HPDE6-E6E7 (cell line): Measurements from ENCODE around the gene ARHGAP21.
"Not testable (repeated sequence)": the region's sequence is repeated elsewhere in the genome, so short reads cannot be mapped to it uniquely, and the experiment has no call there.

Source experiments
- DNase-seq: peaks from one replicate; pipeline ENCODE4 v3.0.0; 2011; ENCODE audit warnings: missing footprints; ENCODE audit errors: extremely low spot score

ARHGAP21 gene

DNA sequence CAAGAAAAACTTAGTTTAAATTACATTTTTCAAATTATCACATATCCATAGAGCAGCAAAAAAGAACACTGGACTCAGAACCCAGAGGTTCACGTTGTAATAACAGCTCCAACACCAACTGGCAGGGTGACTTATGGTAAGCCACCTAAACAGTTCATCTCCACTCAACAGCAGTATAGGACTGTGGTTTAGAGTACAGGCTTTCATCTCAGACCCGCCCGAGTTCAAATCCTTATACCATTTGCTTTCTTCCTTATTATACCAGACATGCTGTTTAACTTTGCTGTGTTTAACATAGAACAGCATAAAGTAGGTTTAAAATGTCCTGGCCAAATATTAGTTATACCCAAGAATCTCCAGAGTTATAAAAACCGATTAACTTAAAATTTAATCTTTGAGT is 97.9 kb downstream of the ARHGAP21 start:
- no peak for DNase-seq

DNA sequence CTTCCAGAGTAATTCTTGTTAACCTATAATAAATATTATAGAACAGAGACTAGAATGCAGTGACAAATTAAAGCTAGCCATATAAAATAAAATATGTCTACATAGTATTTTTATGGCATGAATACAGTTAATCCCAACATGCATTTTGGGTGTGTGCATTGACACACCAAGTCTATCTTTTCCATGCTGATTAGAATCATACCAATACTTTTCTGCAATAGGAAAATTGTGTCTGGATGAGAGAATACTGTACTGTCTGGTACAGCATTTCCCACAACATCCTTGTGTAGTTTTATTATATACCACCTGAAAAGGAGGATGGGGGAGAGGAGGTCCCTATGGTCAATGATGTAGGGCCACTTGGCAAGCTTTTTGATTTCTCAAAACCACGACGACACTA is 100.3 kb downstream of the ARHGAP21 start:
- no peak for DNase-seq

DNA sequence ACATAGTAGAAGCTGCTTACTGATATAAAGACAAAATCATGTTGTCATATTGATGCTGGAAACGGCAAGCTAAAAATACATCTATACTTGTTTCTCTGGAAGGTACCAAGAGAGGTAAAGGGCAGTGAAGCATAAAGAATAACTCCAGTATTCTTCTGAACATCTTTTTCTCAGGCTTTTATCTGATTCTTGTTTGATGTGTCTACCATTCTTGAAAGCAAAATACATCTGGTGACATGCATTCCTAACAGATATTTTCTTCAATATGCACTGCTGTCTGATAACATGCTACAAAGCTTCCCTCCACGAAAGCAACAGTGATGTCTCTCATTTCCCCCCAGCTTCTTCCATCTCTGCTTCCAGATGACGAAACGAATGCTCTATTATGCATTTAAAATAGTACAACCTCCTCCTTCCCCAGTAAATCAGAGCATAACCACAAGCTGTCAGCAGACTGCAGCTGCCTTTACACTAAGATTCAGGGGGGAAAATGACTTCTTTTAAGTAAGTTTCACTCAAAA is 100.8 kb downstream of the ARHGAP21 start:
- no peak for DNase-seq

DNA sequence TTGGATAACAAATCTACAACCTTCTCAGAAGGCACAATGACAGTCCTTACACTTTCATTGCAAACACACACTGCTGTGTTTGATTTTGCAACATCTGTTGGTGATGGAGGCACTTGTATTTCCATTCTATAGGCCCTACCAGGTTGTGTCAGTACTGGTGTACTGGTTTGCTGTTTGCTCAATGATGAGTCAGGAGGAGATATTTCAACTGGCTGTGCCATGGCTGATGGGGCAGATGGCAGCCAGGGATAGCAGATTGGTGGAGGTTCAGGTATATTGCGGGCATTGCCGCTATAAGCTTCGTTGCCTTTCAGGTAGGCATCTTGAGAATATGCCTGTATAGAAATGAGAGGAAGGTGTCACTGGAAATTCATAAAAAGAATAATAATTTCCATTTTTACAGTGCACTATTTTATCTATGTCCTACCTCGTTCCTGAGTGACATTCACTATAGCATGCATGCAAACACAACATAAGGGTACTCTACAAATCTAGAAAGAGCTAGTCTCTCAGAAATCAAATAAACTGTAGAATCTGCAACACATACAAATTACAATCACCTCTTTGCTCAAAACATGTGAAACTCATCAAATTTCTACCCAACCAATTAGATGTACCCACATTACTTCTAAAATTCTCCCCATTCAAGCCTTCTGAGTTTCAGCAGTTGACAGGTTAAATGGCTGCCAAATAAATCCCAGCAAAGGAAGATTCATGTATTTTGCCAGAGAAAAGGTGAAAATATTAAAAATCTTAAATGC is 102.5 kb downstream of the ARHGAP21 start:
- not testable (repeated sequence) for DNase-seq

DNA sequence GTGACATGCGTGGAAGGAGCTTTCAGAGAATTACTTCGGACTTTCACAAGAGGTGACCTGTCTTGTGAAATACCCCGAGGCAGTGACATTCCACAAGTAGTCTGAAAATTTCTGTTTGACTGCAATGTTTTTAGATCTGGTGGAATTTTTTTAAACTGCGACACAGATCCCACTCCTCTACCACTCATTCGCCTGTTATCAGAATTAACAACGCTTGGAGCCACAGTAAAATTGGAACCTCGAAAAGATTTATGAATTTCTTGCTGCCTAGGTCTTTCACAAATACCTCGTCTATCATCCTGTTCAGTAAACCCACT is 103.7 kb downstream of the ARHGAP21 start:
- not testable (repeated sequence) for DNase-seq

DNA sequence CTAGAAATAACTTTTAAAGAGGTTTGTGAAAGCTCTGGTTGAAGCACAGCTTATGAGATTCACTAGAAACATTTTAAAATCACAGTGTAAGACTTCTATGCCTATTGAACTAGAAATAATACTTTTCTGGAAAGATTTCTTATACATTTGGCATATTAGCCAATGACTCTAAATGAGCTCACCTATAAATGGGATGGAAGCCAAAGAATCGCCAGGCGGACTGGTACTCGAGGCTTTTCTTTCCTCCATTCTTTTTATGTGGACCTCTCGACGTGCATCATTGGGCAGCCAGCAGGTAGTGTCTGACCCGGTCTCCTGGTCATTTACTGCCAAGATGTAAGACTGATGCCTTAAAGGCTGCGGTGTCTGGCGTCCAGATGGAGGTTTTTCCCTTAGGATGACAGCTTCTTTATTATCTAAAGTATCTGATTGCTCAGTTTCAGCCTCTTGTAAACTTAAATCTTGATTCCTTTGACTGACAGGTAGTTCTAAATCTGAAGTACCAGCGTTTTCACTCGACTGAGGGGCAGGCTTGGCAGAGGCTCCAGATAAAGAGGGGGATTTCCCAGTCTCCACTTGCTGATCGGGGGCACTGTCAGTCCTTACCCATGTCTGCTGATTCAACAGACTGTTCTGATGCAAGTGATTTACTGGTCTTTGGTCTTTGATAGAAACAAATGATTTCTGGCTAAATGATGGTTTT is 104.2 kb downstream of the ARHGAP21 start:
- not testable (repeated sequence) for DNase-seq

DNA sequence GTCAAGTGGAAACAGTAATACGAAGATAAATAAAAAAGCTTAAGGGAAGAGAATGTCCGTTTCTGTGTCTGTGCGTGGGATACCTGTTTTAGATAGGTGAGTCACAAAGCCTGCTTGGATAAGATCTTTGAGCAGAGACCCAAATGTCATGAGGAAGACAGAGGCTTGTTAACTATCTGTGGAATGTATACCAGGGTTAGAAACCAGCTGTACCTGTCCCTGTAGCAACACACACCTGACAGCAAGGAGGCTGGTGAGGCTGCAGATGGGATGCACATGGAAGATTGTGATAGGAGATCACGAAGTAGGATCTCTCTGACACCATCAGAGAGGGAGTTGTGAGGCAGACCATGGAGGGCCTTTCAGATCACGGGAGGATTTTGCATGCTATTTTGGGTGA is 105.3 kb downstream of the ARHGAP21 start:
- no peak for DNase-seq

DNA sequence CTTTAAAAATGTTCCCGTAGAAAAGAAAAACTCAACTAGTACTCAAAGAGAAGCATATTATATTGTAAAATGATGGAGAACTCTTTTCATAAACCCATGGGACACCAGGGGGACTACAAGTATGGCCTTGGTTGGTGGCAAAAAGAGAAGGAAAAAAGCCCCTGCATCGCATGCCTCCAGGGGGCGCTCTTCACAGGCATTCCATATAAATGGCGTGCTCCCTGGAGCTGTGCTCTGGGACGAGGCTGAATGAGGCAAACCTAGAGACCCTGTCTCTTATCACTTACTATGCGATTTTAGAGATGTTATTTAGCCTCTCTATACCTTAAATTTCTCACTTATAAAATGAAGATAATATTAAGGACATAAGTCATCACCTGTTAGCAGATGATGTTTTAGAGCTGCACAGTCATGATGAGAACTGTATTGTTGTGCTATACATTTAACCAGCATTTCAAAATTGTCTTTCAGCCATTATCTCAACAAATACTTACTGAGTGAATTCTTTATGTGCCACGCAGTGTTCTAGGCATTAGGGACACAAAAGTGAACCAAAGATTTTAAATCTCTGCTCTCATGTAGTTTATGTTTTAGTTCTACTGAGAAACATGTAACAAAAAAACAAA is 105.8 kb downstream of the ARHGAP21 start:
- no peak for DNase-seq

DNA sequence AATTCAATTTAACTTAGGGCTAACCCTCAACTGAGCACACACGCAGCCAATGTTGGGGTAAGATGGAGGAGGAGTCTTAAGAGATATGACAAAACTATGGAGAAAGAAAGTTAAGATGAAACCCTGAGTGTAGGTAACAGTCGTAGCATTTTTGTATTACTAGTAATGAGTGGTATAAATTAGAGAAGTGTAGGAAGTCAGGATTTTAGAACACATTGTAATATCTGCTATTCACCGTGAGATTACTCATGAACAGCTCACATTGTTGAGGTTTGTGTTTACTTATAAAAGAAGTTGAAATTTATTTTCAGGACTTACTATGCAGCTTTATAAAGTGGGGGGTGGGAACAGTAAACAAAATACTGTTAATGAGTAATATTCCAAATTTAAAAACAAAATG is 107.2 kb downstream of the ARHGAP21 start:
- no peak for DNase-seq

DNA sequence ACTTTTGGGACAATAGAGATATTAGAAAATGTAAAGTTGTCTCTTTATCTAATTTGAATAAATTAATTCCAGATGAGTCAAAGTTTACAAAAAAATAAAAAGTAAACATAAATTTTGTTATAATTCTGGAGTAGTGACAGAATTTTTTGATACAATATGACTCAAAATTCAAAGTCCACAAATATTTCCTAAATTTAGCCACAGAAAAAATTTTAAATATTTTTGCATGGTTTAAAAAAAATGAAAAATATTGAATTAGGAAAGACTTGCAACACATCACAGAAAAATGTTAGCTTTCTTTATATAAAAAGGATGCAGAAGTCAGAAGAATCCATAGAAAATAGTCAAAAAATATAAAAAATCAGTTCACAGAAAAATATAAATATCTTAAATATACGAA is 117.7 kb downstream of the ARHGAP21 start:
- no peak for DNase-seq

DNA sequence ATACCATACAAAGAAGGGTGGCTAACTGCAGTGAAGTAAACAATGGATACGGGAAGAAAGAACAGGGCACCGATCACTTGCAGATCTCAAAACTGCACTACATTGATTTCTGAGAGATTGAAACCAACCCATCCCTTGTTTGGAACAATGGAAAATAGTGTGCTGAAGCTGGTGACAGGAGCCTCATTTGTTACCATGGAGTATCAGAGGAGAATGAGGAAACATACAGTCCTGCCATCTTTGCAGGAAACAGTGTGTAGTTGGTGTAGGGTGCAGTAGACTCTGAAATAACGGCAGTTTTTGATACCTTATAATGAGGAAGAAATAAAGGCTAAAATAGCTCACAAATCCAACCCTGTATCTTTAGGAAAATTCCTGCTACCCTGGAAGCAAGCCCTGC is 118.5 kb downstream of the ARHGAP21 start:
- no peak for DNase-seq

DNA sequence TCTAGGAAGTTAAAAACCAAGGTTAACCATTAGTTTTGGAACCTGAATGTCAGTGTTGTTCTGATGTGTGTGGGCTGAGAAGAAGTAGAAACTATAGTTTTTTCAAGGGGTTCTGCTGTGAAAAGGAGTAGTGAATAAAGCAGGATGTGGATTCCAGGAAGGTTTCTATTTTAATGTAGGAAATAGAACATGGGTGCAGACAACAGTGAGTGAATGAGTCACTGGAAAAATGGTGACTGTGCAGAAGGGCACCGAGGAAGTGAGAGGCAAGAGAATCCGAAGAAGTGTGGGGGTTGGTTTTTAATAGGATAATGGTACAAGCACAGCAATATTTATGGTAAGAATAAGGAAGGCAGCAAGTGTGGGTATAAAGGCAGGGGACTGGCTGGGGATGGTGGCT is 120.4 kb downstream of the ARHGAP21 start:
- DNase-seq, result no peak

DNA sequence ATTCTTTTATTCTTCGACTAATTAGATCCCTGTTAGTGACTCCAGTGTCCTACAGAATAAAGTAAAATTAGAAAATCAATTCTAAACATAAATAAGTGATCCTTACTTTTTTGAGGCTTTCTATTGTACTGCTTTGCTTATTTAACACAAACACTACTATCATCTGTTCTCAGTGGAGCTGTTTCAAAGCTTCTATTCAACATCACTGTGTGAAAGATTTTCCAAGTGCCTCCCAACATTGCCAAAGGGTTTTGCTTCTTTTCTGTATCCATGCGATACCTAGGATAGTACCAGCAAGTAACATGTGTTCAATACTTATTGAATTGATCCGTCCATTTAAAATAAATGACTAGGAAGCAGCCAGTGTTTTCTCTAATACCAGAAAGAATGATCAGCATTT is 125.7 kb downstream of the ARHGAP21 start:
- DNase-seq, result no peak

DNA sequence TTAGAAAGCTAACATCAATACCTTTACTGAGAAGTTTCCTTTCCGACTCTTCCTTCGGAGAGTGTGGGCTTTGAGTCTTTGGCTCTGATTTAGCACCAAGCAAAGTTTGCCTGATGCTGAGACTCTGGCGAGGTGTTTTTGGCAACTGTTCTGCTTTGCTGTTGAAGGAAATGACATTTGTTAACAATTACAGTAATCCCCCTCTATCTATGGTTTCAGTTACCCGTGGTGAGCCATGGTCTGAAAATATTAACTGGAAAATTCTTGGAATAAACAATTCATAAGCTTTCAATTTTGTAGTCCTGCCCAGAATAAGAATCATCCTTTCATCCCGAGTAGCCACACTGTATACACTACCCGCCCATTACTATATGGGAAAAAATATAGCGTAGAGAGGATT is 126.3 kb downstream of the ARHGAP21 start:
- DNase-seq, result no peak

DNA sequence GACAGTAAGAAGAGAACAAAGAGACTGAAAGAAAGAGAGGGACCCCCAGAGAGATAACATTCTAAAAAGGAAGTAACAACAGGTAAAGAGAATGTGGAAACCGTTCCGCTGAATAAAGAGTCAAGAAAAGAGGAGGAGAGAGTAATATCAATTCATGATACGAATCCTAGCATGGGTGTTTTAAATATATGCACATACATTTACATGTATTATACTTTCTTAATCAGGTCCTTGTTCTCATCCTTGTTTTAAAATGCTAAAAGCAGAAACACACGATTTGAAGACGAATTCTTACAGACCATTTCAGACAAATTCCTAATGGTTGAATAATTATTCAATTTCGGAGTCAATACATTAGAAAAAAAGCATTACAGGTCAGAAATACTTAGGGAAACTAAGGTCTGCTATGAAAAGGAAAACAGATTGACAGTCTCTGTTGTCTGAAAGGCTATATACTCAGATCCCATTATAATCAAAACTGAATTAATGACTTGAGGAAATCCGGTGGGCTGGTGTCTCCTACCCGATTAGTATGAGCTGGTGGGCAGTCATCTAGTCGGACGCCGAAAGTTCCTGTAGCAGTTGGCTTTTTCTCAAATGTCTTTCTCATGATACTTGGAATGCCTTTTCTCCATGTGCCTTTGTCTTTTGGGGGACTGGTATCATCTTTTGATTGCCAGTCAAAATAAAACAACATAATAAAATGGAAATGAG is 127.3 kb downstream of the ARHGAP21 start:
- DNase-seq, result no peak

DNA sequence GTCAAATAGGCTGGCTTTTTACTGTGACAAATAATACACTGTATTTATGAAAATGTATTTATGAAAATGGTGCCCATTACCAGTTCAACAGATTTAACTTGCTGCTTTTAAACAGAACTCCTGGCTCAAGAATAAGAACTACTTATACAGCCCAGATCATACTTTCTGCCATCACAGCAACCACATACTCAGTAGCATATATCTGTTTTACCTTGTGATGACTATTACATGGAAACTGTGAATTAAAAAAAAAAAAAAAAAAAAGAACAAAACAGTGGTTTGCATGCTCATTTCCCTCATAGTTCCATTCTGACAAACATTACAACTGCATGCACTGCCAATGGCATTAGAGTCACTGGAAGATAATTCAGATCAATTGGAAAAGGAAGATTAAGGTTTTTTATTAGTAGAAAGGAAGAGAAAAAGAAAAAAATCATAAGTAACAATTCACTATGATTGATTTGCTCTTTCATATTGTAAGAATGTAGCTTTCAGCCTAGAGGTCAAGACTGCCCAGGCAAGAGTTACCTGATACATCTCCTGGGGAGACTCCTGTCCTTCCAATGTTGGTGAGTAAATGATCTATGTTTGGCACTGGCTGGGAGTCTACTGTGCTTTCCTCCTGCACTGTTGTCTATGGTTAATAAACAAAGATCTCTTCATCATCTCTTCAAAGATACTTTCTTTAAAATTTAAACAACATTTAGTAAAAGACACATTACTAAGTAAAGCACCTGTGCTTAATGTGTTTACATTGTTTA is 132.8 kb downstream of the ARHGAP21 start:
- no peak for DNase-seq

DNA sequence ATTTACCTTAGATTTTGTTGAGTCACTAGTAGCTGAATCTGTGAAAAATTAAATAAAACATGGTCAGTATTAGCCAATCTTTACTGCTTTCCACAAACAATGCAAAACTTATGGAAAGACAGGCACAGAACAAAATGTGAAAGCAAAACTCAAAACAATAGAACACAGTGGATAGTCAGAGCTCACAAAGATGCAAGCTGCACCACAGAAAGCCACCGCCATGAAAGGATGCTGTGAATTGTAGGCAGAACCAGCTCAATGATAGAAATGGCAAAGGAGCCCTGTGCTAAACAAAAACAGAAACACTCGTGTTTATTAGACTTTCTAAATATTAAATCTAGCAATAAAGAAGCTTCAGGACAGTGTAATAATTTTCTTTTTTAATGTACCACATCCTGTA is 134.4 kb downstream of the ARHGAP21 start:
- DNase-seq, result no peak

DNA sequence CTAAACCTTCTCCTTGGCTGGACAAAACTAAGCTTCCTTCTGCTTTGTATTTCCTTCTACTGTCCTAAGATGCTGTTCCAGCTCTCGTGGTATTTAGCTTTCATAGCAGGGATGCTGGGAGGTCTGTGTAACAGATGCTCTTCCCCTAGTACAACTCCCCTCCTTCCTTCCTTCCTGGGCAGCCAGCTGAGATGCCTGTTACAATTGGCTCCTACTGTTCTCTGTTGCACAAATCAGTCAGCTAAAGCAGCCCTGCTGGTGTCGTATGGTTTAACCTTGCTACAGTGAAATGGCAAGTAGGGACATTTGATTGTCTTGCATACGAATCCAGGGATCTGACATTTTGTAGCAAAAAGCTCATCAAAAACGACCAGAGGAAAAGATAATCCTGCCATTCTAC is 143.8 kb downstream of the ARHGAP21 start:
- no peak for DNase-seq

DNA sequence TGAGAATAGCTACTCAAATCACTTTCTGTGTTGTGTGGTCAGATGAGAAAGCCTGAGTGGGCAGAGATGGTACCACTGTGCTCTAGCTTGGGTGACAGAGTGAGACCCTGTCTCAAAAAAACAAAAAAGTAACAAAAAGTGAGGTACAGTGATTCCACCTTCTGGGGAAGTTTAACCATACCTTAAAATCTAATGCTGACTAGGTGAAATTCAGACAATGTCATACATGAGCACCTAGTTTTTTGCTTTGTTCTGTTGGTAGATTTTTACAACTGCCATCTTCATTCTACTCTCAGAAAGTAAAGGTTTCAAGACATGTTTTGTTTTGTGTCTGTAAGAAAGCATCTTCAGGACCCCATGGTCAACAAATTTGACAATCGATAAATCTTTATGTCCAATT is 144.2 kb downstream of the ARHGAP21 start:
- DNase-seq, result no peak

DNA sequence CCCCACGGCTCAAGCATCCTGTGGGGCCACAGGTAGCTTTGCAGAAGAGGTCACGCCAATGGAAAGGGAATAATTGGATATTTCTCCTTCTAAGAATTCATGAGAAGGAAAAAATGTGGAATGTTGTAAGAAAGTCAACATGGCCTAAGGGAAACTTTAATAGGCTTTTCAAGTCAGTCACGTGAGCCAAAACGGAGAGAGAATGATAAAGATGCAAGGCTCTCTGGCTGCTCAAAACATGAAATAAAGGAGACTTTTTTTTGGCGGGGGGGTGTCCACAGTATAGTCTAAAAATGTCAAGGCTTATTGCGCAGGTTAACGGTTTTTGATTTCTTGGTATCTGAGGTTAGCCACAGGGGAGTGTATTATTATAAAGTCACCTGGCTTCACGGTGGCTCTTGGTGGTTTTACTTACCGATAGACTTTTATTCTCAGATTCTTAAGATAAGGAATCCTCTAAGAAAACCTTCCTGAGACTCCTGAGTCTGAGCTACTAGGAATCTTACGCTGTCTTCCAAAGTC is 148.1 kb downstream of the ARHGAP21 start:
- DNase-seq, result no peak

DNA sequence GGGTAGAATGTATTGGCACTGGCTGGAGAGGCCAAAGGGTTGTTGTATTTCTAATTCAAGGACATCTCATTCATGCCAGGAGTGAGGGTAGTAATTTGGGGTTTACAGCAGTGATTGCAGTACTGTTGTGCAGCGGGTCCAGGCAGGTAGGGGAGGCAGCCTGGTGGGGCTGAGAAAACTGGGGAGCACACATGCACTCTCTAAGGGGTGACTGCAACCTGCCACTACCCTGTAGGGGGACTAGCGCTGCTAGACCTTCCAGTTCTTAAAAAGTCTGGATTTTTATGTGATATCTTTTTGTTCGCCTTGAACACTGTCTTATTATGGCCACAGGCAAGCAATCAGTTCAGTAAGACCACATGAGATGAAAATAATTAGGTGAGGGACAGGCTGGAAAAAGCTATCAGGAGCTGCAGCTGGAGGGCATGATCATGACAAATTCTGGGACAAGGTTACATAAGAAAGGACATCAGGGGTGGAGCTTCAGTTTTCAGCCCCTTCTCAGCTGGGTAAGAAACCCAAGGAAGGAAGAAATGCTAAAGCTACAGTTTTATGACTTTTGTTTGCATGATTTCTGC is 149.0 kb downstream of the ARHGAP21 start:
- DNase-seq, result no peak
